OCI-LY1 (cell line): ENCODE results near the gene CAMK2A.

ENCODE experiments used
- H2AFZ ChIP-seq: fragments of 200-600 bp; sonication (generic), shearing (Covaris generic); 2 replicates; pipeline ENCODE4 v1.6.0; 2014; ENCODE audit warnings: antibody characterized with exemption, mild to moderate bottlenecking, low read length
- H3F3A ChIP-seq: fragments of 200-600 bp; sonication (generic), shearing (Covaris generic); 2 replicates; pipeline ENCODE4 v1.6.0; 2014; ENCODE audit warnings: mild to moderate bottlenecking, antibody characterized with exemption, low read length, moderate library complexity; ENCODE audit not compliant: insufficient read depth
- H3K27ac ChIP-seq: fragments of 200-600 bp; sonication (generic); 2 replicates; pipeline ENCODE4 v1.5.1; 2014; ENCODE audit warnings: low read length, mixed run types, mild to moderate bottlenecking, low read depth; ENCODE audit not compliant: poor library complexity, severe bottlenecking
- H3K27me3 ChIP-seq: fragments of 200-600 bp; sonication (generic); 2 replicates; pipeline ENCODE4 v1.6.0; 2014; ENCODE audit warnings: antibody characterized with exemption, mild to moderate bottlenecking, low read length, moderate library complexity; ENCODE audit not compliant: insufficient read depth
- H3K36me3 ChIP-seq: fragments of 200-600 bp; sonication (generic); 2 replicates; pipeline ENCODE4 v1.6.1; 2014; ENCODE audit warnings: mild to moderate bottlenecking, antibody characterized with exemption, low read length, moderate library complexity, mixed read lengths; ENCODE audit not compliant: insufficient read depth
- H3K4me1 ChIP-seq: fragments of 200-600 bp; sonication (generic); 2 replicates; pipeline ENCODE4 v1.5.1; 2014; ENCODE audit warnings: mild to moderate bottlenecking, low read length, moderate library complexity; ENCODE audit not compliant: insufficient read depth, severe bottlenecking
- H3K4me2 ChIP-seq: fragments of 200-600 bp; sonication (generic), shearing (Covaris generic); 2 replicates; pipeline ENCODE4 v1.6.1; 2014; ENCODE audit warnings: low read length
- H3K4me3 ChIP-seq: fragments of 200-600 bp; sonication (generic); 2 replicates; pipeline ENCODE4 v1.5.1; 2014; ENCODE audit warnings: low read length, low read depth, mild to moderate bottlenecking, mixed read lengths; ENCODE audit not compliant: poor library complexity, severe bottlenecking
- H3K79me2 ChIP-seq: fragments of 200-600 bp; shearing (Covaris generic); 2 replicates; pipeline ENCODE4 v1.6.1; 2016; ENCODE audit warnings: mixed run types, low read length, mixed read lengths; ENCODE audit not compliant: insufficient read depth
- H3K9ac ChIP-seq: fragments of 200-600 bp; sonication (generic), shearing (Covaris generic); 2 replicates; pipeline ENCODE4 v1.6.1; 2014; ENCODE audit warnings: mild to moderate bottlenecking, low read length, mixed read lengths
- H3K9me2 ChIP-seq: fragments of 200-600 bp; sonication (generic), shearing (Covaris generic); 2 replicates; pipeline ENCODE4 v1.6.1; 2014; ENCODE audit warnings: low read depth, mild to moderate bottlenecking, low read length, mixed read lengths
- H3K9me3 ChIP-seq: fragments of 200-600 bp; shearing (Covaris generic); 2 replicates; pipeline ENCODE4 v1.6.1; 2014; ENCODE audit warnings: low read length, mixed read lengths
- H4K20me1 ChIP-seq: fragments of 200-600 bp; sonication (generic), shearing (Covaris generic); 2 replicates; pipeline ENCODE4 v1.6.0; 2016; ENCODE audit warnings: mild to moderate bottlenecking, low read length; ENCODE audit not compliant: insufficient read depth
- CTCF ChIP-seq: fragments of 200-600 bp; sonication (generic), shearing (Covaris generic); IDR thresholded peaks from 2 replicates; pipeline ENCODE4 v1.5.1; 2017; ENCODE audit warnings: mild to moderate bottlenecking, antibody characterized with exemption, low read length, moderate library complexity, mixed read lengths
- EZH2 ChIP-seq: fragments of 200-600 bp; sonication (generic), shearing (Covaris generic); IDR thresholded peaks from 2 replicates; pipeline ENCODE4 v1.8.0; 2017; ENCODE audit warnings: borderline replicate concordance, mixed run types, mild to moderate bottlenecking, antibody characterized with exemption, low read length, moderate library complexity, mixed read lengths

CAMK2A gene

GRCh38 chr5:150299571-150300327 lies 10.2 kb upstream of the CAMK2A start:
- no peak overlapping the region for H3K9ac ChIP-seq
- no peak overlapping the region for H2AFZ ChIP-seq
- no peaks in the 10 kb centered on the region for H4K20me1 ChIP-seq
- TF ChIP-seq EZH2 = no peak
- TF ChIP-seq CTCF = no peak
- no peaks in the 10 kb centered on the region for H3F3A ChIP-seq
- H3K9me2 ChIP-seq = no peaks in the 10 kb centered on the region
- no peaks in the 10 kb centered on the region for H3K4me1 ChIP-seq
- no peaks in the 10 kb centered on the region for H3K36me3 ChIP-seq
- H3K4me2 ChIP-seq = no peak overlapping the region
- H3K79me2 ChIP-seq = no peaks in the 10 kb centered on the region
- no peak overlapping the region for H3K4me3 ChIP-seq
- no peaks in the 10 kb centered on the region; the same call in 1 of the 2 replicates for H3K27me3 ChIP-seq
- H3K27ac ChIP-seq = no peak overlapping the region
- H3K9me3 ChIP-seq = no peaks in the 10 kb centered on the region

DNA sequence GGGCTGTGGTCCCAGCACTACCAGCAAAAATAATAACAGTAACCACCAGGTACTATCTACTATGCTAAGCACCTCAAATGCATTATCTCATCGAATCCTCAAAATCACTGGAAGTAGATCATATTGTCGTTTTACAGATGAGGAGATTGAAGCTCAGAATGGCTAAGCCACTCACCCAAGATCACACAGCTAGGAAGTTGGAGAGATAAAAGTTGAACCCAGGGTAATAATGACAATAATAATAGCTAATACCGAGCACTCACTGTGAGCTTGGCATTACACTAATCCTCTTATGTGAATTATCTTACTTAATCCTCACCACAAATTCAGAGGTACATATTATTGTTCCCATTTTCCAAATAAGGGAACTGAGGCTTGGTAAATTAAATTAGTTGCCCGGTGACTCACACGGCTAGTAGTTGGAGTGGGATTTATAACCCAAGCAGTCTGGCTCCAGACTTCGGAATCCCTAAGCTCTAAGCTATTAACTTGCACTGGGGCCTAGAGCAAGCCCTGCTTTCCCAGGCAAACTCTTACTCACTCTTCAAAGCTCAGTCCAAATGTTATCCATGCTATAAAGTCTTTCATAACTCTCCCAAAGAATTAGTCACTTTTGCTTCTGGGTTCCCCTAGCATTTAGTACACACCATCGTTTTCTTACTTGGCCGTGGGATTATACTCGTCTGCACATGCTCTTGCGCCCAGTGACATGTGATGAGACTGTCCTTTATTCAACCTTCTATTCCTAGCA lies 9.3 kb upstream of the CAMK2A start:
- no peaks in the 10 kb centered on the region for H3K4me1 ChIP-seq
- H3K9ac ChIP-seq = no peak overlapping the region
- no peaks in the 10 kb centered on the region for H3K27me3 ChIP-seq
- H3K9me2 ChIP-seq = no peaks in the 10 kb centered on the region
- H3K4me2 ChIP-seq = no peak overlapping the region
- H3K79me2 ChIP-seq = no peaks in the 10 kb centered on the region
- no peaks in the 10 kb centered on the region for H4K20me1 ChIP-seq
- no peaks in the 10 kb centered on the region for H3K36me3 ChIP-seq
- H3K4me3 ChIP-seq = no peak overlapping the region
- H3F3A ChIP-seq = no peaks in the 10 kb centered on the region
- TF ChIP-seq CTCF (no peak), EZH2 (no peak)
- no peaks in the 10 kb centered on the region for H3K9me3 ChIP-seq
- H3K27ac ChIP-seq = no peak overlapping the region
- no peak overlapping the region for H2AFZ ChIP-seq

DNA sequence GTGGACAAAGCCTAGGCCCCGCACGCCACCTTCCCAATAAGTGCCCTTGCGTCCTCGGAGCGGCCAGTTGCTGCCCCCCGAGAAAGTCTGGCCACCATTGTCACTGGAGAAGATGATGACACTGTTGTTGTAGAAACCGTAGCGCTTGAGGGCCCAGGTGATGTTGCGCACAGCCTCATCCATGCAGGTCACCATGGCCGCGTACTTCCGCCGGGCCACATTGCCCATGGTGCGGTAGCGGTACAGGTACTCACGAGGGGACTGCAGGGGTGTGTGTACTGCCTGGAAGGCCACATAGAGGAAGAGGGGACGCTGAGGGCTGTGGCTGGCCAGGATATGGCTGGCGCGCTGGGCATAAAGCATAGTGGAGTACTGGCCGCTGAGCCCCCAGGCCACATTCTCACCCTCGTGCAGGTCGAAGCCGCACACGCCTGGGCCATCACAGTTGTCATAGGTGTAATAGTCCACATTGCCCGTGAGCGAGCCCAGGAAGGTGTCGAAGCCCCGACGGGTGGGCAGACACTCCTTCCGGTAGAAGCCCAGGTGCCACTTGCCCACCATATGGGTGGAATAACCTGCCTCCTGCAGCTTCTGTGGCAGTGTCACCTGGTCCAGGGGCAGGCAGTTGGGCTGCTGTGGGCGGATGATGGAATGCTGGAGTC lies 8.5 kb upstream of the CAMK2A start:
- TF ChIP-seq CTCF (no peak), EZH2 (no peak)
- Histone ChIP-seq H3K9me2 (no peaks in the 10 kb centered on the region), H3K79me2 (no peaks in the 10 kb centered on the region), H4K20me1 (no peaks in the 10 kb centered on the region), H2AFZ (no peak overlapping the region), H3K9ac (no peak overlapping the region), H3K9me3 (no peaks in the 10 kb centered on the region), H3K4me3 (no peak overlapping the region), H3K27me3 (no peaks in the 10 kb centered on the region), H3K4me1 (no peaks in the 10 kb centered on the region), H3K36me3 (no peaks in the 10 kb centered on the region), H3K4me2 (no peak overlapping the region), H3F3A (no peaks in the 10 kb centered on the region), H3K27ac (no peak overlapping the region)
